GM03348 (cell line): Measurements from ENCODE around the gene TFF3.
A peak's percentile ranks its signal among the peaks of the same experiment; 100 is the strongest.

Experiments used
- DNase-seq: peaks from one replicate; pipeline ENCODE4 v3.0.0; 2012; ENCODE audit warnings: low spot score

Gene TFF3

GRCh38 chr21:42320791-42321190, 5.6 kb upstream of the TFF3 start:
- no peak for DNase-seq

- no peak for DNase-seq
Measured at GRCh38 chr21:42319851-42320572, 4.8 kb upstream of the TFF3 start.

GRCh38 chr21:42319376-42319775, 4.2 kb upstream of the TFF3 start:
- no peak for DNase-seq

- DNase-seq, result no peak
Measured at GRCh38 chr21:42317826-42318746, 2.9 kb upstream of the TFF3 start.

GRCh38 chr21:42317341-42317741, 2.1 kb upstream of the TFF3 start:
- DNase-seq, result no peak

GRCh38 chr21:42316891-42317290, 1.7 kb upstream of the TFF3 start:
- no peak for DNase-seq

GRCh38 chr21:42314616-42315295, 453 bp downstream of the TFF3 start:
- no peak for DNase-seq

- no peak for DNase-seq
Measured at GRCh38 chr21:42313501-42313969, 1.7 kb downstream of the TFF3 start.

GRCh38 chr21:42312626-42313104, 2.5 kb downstream of the TFF3 start:
- no peak for DNase-seq

GRCh38 chr21:42311816-42312625, 3.2 kb downstream of the TFF3 start:
- DNase-seq, result no peak

GRCh38 chr21:42311160-42311559, 4.0 kb downstream of the TFF3 start:
- no peak for DNase-seq

- DNase-seq, result no peak
Measured at GRCh38 chr21:42310411-42311001, 4.7 kb downstream of the TFF3 start.

- DNase-seq, result peak; percentile 59
Measured at GRCh38 chr21:42309753-42310213, 5.4 kb downstream of the TFF3 start.

- DNase-seq, result no peak
Measured at GRCh38 chr21:42308914-42309752, 6.1 kb downstream of the TFF3 start.

- DNase-seq, result no peak
Measured at GRCh38 chr21:42308161-42308913, 6.9 kb downstream of the TFF3 start.

GRCh38 chr21:42307106-42307505, 8.1 kb downstream of the TFF3 start:
- DNase-seq, result no peak

- DNase-seq, result no peak
Measured at GRCh38 chr21:42306366-42307035, 8.7 kb downstream of the TFF3 start.

GRCh38 chr21:42305707-42306147, 9.5 kb downstream of the TFF3 start:
- DNase-seq, result no peak
